Astrocyte (in vitro differentiated cells and primary cell): ENCODE results near the gene BMAL1.

ENCODE experiments used
- EZH2 ChIP-seq: IDR thresholded peaks from 2 replicates; pipeline ENCODE4 v1.6.1; 2012; ENCODE audit warnings: mild to moderate bottlenecking, low read length, inconsistent platforms; ENCODE audit not compliant: insufficient read depth
- TF ChIP-seq, protein P1 (sequence below): IDR thresholded peaks from 2 replicates; pipeline ENCODE4 v1.5.1; 2011; ENCODE audit warnings: low read depth, mild to moderate bottlenecking, inconsistent platforms, low read length, moderate library complexity; ENCODE audit not compliant: insufficient read depth

DNA sequence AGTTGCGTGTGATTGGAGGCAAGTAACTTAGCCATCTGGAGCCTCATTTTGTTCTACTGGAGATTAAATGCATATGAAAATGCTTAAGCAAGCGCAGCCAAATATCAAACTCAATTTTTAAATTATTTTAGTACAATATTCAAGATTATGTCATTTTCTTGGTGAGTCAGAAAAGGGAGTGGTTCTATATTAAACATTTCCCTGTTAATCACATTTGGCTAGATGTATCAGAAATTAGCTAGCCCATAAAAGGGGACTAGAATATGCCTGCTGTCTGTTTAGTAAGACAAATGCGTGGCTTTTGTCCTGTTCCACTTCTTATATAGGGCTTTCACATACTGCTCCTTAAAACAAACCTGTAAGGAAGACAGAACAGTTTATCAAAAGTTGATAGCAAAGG lies 35.0 kb upstream of the BMAL1 start:
- TF ChIP-seq, protein P1, sequence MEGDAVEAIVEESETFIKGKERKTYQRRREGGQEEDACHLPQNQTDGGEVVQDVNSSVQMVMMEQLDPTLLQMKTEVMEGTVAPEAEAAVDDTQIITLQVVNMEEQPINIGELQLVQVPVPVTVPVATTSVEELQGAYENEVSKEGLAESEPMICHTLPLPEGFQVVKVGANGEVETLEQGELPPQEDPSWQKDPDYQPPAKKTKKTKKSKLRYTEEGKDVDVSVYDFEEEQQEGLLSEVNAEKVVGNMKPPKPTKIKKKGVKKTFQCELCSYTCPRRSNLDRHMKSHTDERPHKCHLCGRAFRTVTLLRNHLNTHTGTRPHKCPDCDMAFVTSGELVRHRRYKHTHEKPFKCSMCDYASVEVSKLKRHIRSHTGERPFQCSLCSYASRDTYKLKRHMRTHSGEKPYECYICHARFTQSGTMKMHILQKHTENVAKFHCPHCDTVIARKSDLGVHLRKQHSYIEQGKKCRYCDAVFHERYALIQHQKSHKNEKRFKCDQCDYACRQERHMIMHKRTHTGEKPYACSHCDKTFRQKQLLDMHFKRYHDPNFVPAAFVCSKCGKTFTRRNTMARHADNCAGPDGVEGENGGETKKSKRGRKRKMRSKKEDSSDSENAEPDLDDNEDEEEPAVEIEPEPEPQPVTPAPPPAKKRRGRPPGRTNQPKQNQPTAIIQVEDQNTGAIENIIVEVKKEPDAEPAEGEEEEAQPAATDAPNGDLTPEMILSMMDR = no peak
- no peak for TF ChIP-seq EZH2
